Measurements from ENCODE around the gene DGKI. TPM values are rescaled to one million over a fixed set of nuclear protein-coding genes. Genes with fewer than 3 reads are reported as not detected.

Gene DGKI
- total RNA-seq, 4 donors from 2014 or later = 0.02 to 1.8 (median 0.07) TPM; not detected in 1

- in situ Hi-C loops (cut with MboI; ENCODE audit: low sequenced_read_pairs in 4 of 4) = no loop called here
- H3K9me3 ChIP-seq = no peaks in the 10 kb centered on the region
- H3K4me3 ChIP-seq = no peak overlapping the region
- TF ChIP-seq POLR2A (IDR thresholded peaks at IDR 0.05) (no peak), CTCF (IDR thresholded peaks at IDR 0.05 in 4 of 5, conservative IDR thresholded peaks at IDR 0.05 in 1 of 5) (no peak)
- DNase-seq (no peak), ATAC-seq (no peak)
- no peaks in the 10 kb centered on the region for H3K27me3 ChIP-seq
- H3K36me3 ChIP-seq = no peaks in the 10 kb centered on the region
- no peak overlapping the region for H3K27ac ChIP-seq
- no peaks in the 10 kb centered on the region for H3K4me1 ChIP-seq
- intact Hi-C loops (cut with DNase I; ENCODE audit: low total_unique reads) = no loop called here
Observed at GRCh38 chr7:137593115-137593711, 253.6 kb downstream of the DGKI start.

GRCh38 chr7:137592232-137592896 is 254.4 kb downstream of the DGKI start:
- TF ChIP-seq CTCF (IDR thresholded peaks at IDR 0.05 in 4 of 5, conservative IDR thresholded peaks at IDR 0.05 in 1 of 5) (peak in 2 of 5 experiments; percentile 14 to 18), POLR2A (IDR thresholded peaks at IDR 0.05) (no peak)
- intact Hi-C loops (cut with DNase I; ENCODE audit: low total_unique reads) = no loop called here
- Histone ChIP-seq H3K4me1 (no peaks in the 10 kb centered on the region), H3K27ac (no peak overlapping the region), H3K9me3 (no peaks in the 10 kb centered on the region), H3K27me3 (no peaks in the 10 kb centered on the region), H3K4me3 (no peak overlapping the region), H3K36me3 (no peaks in the 10 kb centered on the region)
- DNase-seq (peak in 1 of 2 donors; percentile 3), ATAC-seq (no peak)
- in situ Hi-C loops (cut with MboI; ENCODE audit: low sequenced_read_pairs in 4 of 4) = no loop called here

- Histone ChIP-seq H3K4me1 (no peaks in the 10 kb centered on the region), H3K36me3 (no peaks in the 10 kb centered on the region), H3K4me3 (no peak overlapping the region), H3K27ac (no peak overlapping the region), H3K27me3 (no peaks in the 10 kb centered on the region), H3K9me3 (no peaks in the 10 kb centered on the region)
- no peak for TF ChIP-seq CTCF (IDR thresholded peaks at IDR 0.05 in 4 of 5, conservative IDR thresholded peaks at IDR 0.05 in 1 of 5)
- TF ChIP-seq POLR2A (IDR thresholded peaks at IDR 0.05) = no peak
- no peak for DNase-seq
- intact Hi-C loops (cut with DNase I; ENCODE audit: low total_unique reads) = no loop called here
- no peak for ATAC-seq
- in situ Hi-C loops (cut with MboI; ENCODE audit: low sequenced_read_pairs in 4 of 4) = no loop called here
Observed at GRCh38 chr7:137591421-137591837, 255.3 kb downstream of the DGKI start.

- no peak overlapping the region for H3K27ac ChIP-seq
- no peak overlapping the region for H3K4me3 ChIP-seq
- no peaks in the 10 kb centered on the region for H3K36me3 ChIP-seq
- ATAC-seq = no peak
- intact Hi-C loops (cut with DNase I; ENCODE audit: low total_unique reads) (no loop called here), in situ Hi-C loops (cut with MboI; ENCODE audit: low sequenced_read_pairs in 4 of 4) (no loop called here)
- no peak for DNase-seq
- no peak for TF ChIP-seq POLR2A (IDR thresholded peaks at IDR 0.05)
- TF ChIP-seq CTCF (IDR thresholded peaks at IDR 0.05 in 4 of 5, conservative IDR thresholded peaks at IDR 0.05 in 1 of 5) = no peak
- H3K4me1 ChIP-seq = no peaks in the 10 kb centered on the region
- H3K9me3 ChIP-seq = no peaks in the 10 kb centered on the region
- H3K27me3 ChIP-seq = no peaks in the 10 kb centered on the region
Observed at GRCh38 chr7:137590756-137591305, 255.9 kb downstream of the DGKI start.
